GM10266 (cell line): ENCODE results near the gene ABCC5.

ENCODE experiments used
- DNase-seq: peaks from one replicate; pipeline ENCODE4 v3.0.0; 2012; ENCODE audit errors: extremely low spot score
- TF ChIP-seq, protein P1 (sequence below): IDR thresholded peaks from 2 replicates; pipeline ENCODE4 v1.5.1; 2012; ENCODE audit warnings: mild to moderate bottlenecking, low read depth; ENCODE audit not compliant: control insufficient read depth, insufficient read depth; ENCODE audit errors: missing control alignments

Gene ABCC5

DNA sequence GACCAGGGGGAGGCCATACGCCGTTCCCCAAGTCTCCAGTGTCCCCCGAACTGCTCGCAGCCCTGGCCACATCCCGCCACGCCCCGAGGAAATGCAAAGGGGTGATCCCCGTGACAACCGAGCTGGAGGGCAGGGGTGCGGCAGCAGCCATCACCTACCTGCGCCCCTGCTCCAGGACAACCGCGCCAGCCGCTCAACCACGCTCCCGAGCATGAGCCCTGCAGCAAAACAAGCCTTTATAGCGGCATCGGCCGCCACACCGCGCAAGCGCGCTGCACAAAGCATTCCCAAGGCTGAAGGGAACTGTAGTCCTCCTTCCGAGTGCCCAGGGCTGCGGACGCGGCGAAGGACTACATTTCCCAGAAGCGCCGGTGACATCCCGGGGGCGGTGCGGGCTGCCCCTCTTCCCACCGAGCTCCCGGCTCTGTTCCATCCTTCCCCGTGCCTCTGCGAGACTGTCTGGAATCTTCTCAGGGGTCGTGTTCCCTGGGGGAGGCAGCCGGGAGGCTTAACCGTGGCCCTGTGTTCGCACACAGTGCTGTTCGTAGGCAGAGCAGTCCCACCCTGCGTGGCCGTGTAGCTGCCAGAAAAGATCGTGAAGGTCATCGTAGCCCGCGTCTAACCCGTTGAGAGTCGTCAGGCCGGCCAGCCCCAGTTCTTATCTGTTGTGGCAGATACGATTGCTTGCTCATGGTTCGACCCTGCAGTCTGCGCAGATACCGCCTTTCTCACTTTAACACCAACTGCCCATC is at the start of gene ABCC5:
TSS of gene ABCC5 (minus strand) at position 213 of the 752 bp plus-strand sequence. CDS start 3,492 bp downstream, outside the sequence.
- TF ChIP-seq, protein P1, sequence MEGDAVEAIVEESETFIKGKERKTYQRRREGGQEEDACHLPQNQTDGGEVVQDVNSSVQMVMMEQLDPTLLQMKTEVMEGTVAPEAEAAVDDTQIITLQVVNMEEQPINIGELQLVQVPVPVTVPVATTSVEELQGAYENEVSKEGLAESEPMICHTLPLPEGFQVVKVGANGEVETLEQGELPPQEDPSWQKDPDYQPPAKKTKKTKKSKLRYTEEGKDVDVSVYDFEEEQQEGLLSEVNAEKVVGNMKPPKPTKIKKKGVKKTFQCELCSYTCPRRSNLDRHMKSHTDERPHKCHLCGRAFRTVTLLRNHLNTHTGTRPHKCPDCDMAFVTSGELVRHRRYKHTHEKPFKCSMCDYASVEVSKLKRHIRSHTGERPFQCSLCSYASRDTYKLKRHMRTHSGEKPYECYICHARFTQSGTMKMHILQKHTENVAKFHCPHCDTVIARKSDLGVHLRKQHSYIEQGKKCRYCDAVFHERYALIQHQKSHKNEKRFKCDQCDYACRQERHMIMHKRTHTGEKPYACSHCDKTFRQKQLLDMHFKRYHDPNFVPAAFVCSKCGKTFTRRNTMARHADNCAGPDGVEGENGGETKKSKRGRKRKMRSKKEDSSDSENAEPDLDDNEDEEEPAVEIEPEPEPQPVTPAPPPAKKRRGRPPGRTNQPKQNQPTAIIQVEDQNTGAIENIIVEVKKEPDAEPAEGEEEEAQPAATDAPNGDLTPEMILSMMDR = peak; percentile 36

DNA sequence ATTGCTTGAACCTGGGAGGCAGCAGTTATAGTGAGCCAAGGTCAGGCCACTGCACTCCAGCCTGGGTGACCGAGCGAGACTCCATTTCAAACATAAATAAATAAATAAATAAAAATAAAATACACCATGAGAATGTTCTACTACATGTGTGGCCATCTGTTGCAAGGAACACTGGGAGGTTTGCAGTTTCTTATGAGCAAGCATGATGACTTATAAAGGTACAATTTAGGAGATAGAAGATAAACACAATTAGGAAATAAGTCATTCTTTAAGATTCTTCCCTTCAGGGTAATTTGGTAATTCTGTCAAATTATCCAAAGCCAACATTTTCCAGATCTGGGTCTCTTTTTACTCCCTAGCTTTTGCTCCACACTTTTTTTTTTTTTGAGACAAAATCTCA is 48.5 kb upstream of the ABCC5 start:
- TF ChIP-seq, protein P1 = no peak
- DNase-seq = no peak

More for the DNA sequence above, at the start of gene ABCC5:
- DNase-seq = peak; percentile 98

DNA sequence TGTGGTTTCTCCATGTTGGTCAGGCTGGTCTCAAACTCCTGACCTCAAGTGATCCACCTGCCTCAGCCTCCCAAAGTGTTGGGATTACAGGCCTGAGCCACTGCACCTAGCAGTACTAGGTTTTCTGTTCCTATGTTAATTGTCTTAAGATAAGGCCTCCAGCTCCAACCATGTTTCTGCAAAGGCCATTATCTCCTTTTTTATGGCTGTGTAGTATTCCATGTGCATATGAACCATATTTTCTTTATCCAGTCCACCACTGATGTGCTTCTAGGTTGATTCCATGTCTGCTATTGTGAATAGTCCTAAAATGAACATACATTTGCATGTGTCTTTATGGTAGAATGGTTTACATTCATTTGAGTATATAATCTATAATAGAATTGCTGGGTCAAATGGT is 45.0 kb upstream of the ABCC5 start:
- DNase-seq = no peak
- TF ChIP-seq, protein P1 = no peak

DNA sequence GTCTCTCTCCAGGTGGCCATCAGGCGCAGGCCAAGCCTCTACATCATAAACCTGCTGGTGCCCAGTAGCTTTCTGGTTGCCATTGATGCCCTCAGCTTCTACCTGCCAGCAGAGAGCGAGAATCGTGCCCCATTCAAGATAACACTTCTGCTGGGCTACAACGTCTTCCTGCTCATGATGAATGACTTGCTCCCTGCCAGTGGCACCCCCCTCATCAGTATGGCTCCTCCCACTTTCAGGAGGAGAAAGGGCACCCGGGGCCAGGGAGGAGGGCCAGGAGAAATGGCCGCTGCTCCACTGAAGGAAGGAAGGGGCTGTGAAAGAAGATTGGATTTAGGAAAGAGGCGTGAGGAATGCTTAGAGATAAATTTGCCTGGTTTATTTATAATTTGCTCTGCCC is 41.7 kb upstream of the ABCC5 start:
- no peak for DNase-seq
- TF ChIP-seq, protein P1 = no peak

DNA sequence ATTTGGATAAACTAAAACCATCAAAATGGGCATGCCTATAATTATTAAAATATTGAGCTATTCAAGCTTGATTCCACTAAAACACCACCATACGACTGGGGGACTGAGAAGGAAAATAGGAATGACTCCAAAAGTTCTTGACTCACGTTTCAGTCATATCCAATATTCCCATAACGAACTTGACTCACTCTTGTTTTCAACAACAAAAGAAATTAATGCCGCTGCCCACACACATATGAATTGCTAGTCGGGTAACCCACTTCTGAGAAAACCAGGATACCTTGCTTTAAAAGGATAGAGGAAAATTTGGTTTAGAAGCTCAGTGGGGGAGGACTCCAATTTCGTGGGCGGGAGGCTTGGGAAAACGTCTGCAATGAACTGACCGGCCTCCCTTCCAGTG is 40.3 kb upstream of the ABCC5 start:
- TF ChIP-seq, protein P1 = no peak

DNA sequence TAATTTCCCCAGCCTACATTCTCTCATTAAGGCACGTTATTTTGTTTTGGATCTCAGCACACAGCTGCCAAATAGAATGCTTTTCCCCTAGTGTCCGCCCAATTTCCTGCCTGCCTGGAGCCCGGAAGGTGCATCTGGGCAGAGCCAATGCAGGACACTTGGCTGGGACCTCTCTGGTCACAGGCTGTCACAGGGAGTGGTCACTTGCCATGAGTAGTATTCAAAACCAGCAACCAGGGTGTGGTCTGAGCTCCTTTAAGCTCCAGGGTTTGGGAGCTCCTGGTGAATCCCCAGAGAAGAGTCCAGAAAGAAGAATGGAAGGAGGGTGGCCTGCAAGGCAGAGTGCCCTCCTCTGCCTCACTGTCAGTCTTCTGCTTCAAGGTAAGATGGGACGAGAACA is 35.1 kb upstream of the ABCC5 start, which contains the start of gene HTR3C:
TSS of gene HTR3C (plus strand) at position 281 of the 400 bp plus-strand sequence. CDS start at position 315, 34 bp downstream.
- TF ChIP-seq, protein P1 = no peak
- DNase-seq = no peak

More for the DNA sequence above, 40.3 kb upstream of the ABCC5 start:
- DNase-seq = no peak

DNA sequence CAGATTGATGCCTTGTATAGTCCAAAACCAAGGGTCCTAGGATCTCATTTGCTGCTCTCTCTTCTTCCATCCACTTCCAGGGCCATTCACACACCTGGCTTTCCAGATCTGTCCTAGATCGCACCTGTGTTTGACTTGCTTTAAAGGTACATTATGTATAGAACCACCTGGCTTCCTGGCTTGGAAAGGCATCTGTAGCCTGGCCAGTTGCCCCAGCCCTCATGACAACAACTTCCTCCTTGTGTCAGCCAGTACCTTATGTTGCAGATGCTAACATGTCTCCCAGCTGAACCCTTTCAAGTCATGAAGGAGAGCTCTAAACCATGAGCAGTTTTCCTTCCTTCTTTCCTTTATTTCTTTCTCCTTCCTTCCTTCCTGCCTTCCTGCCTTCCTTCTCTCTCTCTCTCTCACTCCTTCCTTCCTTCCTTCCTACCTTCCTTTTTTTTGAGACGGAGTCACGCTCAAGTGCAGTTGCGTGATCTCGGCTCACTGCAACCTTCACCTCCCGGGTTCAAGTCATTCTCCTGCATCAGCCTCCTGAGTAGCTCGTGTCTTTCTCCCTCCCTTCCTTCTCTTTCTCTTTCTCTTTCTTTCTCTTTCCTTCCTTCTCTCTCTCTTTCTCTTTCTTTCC is 32.6 kb upstream of the ABCC5 start:
- TF ChIP-seq, protein P1 = no peak
- DNase-seq = no peak
